H1 (cell line): ENCODE results near the gene PEAK1.

Experiments
- CTCF ChIP-seq, 3 experiments: IDR thresholded peaks; 1 replicate in 2 of 3; 2 replicates in 1 of 3; pipeline versions ENCODE4 v1.5.1 to v1.6.1; 2011; ENCODE audit warnings: low read length in 3 of 3, mild to moderate bottlenecking in 3 of 3, inconsistent platforms in 2 of 3, low read depth in 1 of 3, moderate library complexity in 1 of 3; ENCODE audit not compliant: insufficient read depth in 1 of 3; ENCODE audit errors: control extremely low read depth in 1 of 3
- HDAC2 ChIP-seq, 2 experiments: fragments of 300-600 bp in 1 of 2; sonication (generic) in 1 of 2; IDR thresholded peaks; 2 replicates each; pipeline ENCODE4 v1.6.1; 2011 to 2012; ENCODE audit warnings: low read depth in 2 of 2, low read length in 2 of 2, mild to moderate bottlenecking in 2 of 2, moderate library complexity in 2 of 2, borderline replicate concordance in 1 of 2, inconsistent platforms in 1 of 2
- SIX5 ChIP-seq: IDR thresholded peaks from 2 replicates; pipeline ENCODE4 v1.6.1; 2011; ENCODE audit warnings: mild to moderate bottlenecking, low read depth, low read length
- SRF ChIP-seq: IDR thresholded peaks from 2 replicates; pipeline ENCODE4 v1.6.1; 2011; ENCODE audit warnings: mild to moderate bottlenecking, low read depth, low read length, moderate library complexity
- USF2 ChIP-seq: IDR thresholded peaks from 2 replicates; pipeline ENCODE4 v1.6.1; 2011; ENCODE audit warnings: low read length, improper control_type of control experiment

- TF ChIP-seq USF2 (no peak), HDAC2 (IDR thresholded peaks at IDR 0.05; ENCODE audit: borderline replicate concordance in 1 of 2, low read depth in 2 of 2, low read length in 2 of 2) (no peak), SRF (no peak), CTCF (IDR thresholded peaks at IDR 0.05; ENCODE audit: control extremely low read depth in 1 of 3, insufficient read depth in 1 of 3, low read depth in 1 of 3, low read length in 3 of 3) (no peak), SIX5 (no peak)
Measured at GRCh38 chr15:77430213-77430612, 10.3 kb upstream of the PEAK1 start.
